NB4 (cell line): ENCODE data around the gene EIF4E3.

Experiments used
- CTCF ChIP-seq: IDR thresholded peaks from one replicate; pipeline ENCODE4 v1.5.1; 2012; ENCODE audit warnings: low read depth, low read length
- POLR2A ChIP-seq: IDR thresholded peaks from 2 replicates; pipeline ENCODE4 v1.6.1; 2011; ENCODE audit warnings: mild to moderate bottlenecking; ENCODE audit not compliant: insufficient read length; ENCODE audit errors: extremely low read depth
- TF ChIP-seq, protein P1 (sequence below): IDR thresholded peaks from 2 replicates; pipeline ENCODE4 v1.6.1; 2011; ENCODE audit warnings: low read depth, low read length

- TF ChIP-seq CTCF (no peak), POLR2A (no peak)
- TF ChIP-seq, protein P1, sequence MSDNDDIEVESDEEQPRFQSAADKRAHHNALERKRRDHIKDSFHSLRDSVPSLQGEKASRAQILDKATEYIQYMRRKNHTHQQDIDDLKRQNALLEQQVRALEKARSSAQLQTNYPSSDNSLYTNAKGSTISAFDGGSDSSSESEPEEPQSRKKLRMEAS = no peak
These were observed 88.7 kb downstream of the EIF4E3 start for GRCh38 chr3:71636482-71636881.
